Tibial nerve (tissue), 4 donors: ENCODE data around the gene ATP11C. TPM values are rescaled to one million over a fixed set of nuclear protein-coding genes. Genes with fewer than 3 reads are reported as not detected.

Source experiments
- DNase-seq, 2 donors: peaks; one replicate each; pipeline ENCODE4 v3.0.0-alpha.2; 2019; ENCODE audit warnings: low spot score in 2 of 2
- H3K27ac ChIP-seq, 4 donors: fragments of 200-600 bp; sonication (generic) in 3 of 4; one replicate each; pipeline ENCODE4 v1.5.1; 2017 to 2019; ENCODE audit warnings: mild to moderate bottlenecking in 1 of 4
- H3K27me3 ChIP-seq, 2 donors: fragments of 200-600 bp; sonication (generic) in 1 of 2; one replicate each; pipeline versions ENCODE4 v1.5.1 to v1.6.0; 2017 to 2019
- H3K36me3 ChIP-seq, 3 donors: fragments of 200-600 bp; sonication (generic); one replicate each; pipeline ENCODE4 v1.5.1; 2018 to 2019
- H3K4me1 ChIP-seq, 4 donors: fragments of 200-600 bp; sonication (generic) in 3 of 4; one replicate each; pipeline ENCODE4 v1.5.1; 2017 to 2019
- H3K4me3 ChIP-seq, 4 donors: fragments of 200-600 bp; sonication (generic) in 3 of 4; one replicate each; pipeline ENCODE4 v1.5.1; 2017 to 2019; ENCODE audit warnings: mild to moderate bottlenecking in 1 of 4, moderate library complexity in 1 of 4
- H3K9me3 ChIP-seq, 4 donors: fragments of 200-600 bp; sonication (generic) in 3 of 4; one replicate each; pipeline ENCODE4 v1.5.1; 2017 to 2019
- EP300 ChIP-seq, 2 donors: sonication (generic); formaldehyde crosslinking; IDR thresholded peaks; one replicate each; pipeline ENCODE4 v1.6.1; 2017; ENCODE audit warnings: antibody characterized with exemption in 2 of 2, mild to moderate bottlenecking in 1 of 2
- POLR2A ChIP-seq, 2 donors: fragments of 450-650 bp; IDR thresholded peaks; one replicate each; pipeline ENCODE4 v1.6.1; 2017; ENCODE audit warnings: antibody characterized with exemption in 2 of 2, mild to moderate bottlenecking in 2 of 2, moderate library complexity in 2 of 2
- WGBS, 2 donors: methylation state at CpG; one replicate each; pipeline ENCODE4 v1.1.5; 2018; 5-methylcytosine and 5-hydroxymethylcytosine counted together
- total RNA-seq, 4 donors: library from RNA; depleted of rRNA; stranded (reverse); fragments of >200 nt; gene quantifications; one replicate each; pipeline ENCODE4 v1.1.0, GENCODE V29; 2016
- TF ChIP-seq, protein P1 (sequence below), 5 experiments: fragments of 200-600 bp in 3 of 5; fragments of 450-650 bp in 2 of 5; sonication (generic) in 3 of 5; IDR thresholded peaks; one replicate each; pipeline ENCODE4 v1.5.1; 2016 to 2019; ENCODE audit warnings: antibody characterized with exemption in 5 of 5, mild to moderate bottlenecking in 3 of 5, moderate library complexity in 2 of 5

Gene ATP11C
- total RNA-seq, 4 donors from 2014 or later, result 24.1 to 37.8 (median 32.9) TPM

DNA sequence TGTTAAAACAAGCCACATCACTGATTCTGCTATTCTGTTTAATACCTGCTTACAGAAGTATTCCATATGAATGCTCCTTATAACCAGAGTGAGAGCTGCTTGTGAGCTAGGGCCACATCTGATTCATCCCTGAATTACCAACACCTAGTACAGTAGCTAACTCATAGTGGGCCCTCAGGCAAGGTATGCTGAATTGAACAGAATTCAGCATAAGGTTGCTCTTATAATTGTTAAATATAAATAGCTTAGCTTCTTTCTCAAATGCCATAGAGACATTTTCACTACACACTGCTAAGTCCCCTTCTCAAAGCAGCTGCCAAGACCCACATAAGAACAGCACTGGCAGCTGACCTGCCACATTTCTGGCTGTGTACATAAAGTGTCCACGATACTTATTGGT lies 197.9 kb downstream of the ATP11C start:
- Histone ChIP-seq H3K9me3 (no peaks in the 10 kb centered on the region), H3K36me3 (no peaks in the 10 kb centered on the region), H3K4me1 (no peaks in the 10 kb centered on the region), H3K4me3 (no peak overlapping the region), H3K27ac (no peak overlapping the region), H3K27me3 (no peaks in the 10 kb centered on the region)
- no peak for DNase-seq
- WGBS, 2 donors, result 89% methylated on average over 1 of the region's 1 CpG; no CpG with 5 or more reads in 1 of the 2 donors
- no peak for TF ChIP-seq EP300 (IDR thresholded peaks at IDR 0.05)
- TF ChIP-seq POLR2A (IDR thresholded peaks at IDR 0.05), result no peak
- TF ChIP-seq, protein P1, sequence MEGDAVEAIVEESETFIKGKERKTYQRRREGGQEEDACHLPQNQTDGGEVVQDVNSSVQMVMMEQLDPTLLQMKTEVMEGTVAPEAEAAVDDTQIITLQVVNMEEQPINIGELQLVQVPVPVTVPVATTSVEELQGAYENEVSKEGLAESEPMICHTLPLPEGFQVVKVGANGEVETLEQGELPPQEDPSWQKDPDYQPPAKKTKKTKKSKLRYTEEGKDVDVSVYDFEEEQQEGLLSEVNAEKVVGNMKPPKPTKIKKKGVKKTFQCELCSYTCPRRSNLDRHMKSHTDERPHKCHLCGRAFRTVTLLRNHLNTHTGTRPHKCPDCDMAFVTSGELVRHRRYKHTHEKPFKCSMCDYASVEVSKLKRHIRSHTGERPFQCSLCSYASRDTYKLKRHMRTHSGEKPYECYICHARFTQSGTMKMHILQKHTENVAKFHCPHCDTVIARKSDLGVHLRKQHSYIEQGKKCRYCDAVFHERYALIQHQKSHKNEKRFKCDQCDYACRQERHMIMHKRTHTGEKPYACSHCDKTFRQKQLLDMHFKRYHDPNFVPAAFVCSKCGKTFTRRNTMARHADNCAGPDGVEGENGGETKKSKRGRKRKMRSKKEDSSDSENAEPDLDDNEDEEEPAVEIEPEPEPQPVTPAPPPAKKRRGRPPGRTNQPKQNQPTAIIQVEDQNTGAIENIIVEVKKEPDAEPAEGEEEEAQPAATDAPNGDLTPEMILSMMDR (IDR thresholded peaks at IDR 0.05), result no peak

DNA sequence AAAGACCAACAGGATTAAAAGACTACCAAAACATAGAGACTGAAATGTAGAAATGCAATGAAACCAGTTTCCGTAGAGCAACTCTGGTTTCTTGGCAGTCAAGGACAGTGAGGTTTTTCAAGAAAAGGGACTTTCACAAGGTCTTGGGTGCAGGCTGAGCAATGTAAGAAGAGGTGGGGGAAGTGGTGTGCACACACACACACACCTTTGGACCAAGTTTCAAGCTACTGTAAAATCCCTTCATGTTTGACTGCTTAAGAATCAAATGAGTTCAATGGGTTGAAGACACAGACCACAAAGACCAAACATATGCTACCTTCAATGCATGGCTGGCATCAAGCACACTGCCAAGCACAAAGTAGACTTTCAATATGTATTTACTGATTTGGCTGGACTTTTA lies 207.1 kb downstream of the ATP11C start:
- no peak overlapping the region for H3K27ac ChIP-seq
- no peaks in the 10 kb centered on the region for H3K36me3 ChIP-seq
- no peak overlapping the region for H3K4me3 ChIP-seq
- H3K4me1 ChIP-seq, result no peaks in the 10 kb centered on the region
- DNase-seq, result no peak
- TF ChIP-seq, protein P1 (IDR thresholded peaks at IDR 0.05), result no peak
- TF ChIP-seq POLR2A (IDR thresholded peaks at IDR 0.05) (no peak), EP300 (IDR thresholded peaks at IDR 0.05) (no peak)
- H3K9me3 ChIP-seq, result no peaks in the 10 kb centered on the region
- no peaks in the 10 kb centered on the region for H3K27me3 ChIP-seq
- WGBS, 2 donors, result 90 to 95% methylated on average over 1 of the region's 1 CpG

DNA sequence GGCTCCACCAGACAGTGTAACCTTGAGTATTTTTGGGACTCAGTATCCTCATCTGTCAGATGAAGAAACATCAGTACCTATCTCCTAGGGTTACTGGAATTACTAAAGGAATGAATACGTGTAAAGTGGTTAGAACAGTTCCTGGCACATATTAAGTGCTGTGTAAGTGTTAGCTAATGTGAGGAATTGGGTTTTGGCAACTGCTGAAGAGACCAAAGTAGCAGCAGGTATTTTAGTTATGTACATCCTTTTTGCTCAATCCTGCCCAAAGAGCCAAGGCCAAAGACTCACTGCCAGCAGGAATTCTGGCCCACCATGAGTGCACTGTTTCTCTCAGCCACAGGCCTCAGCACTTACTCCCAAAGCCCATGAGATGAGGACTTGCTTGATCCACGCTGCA lies 208.2 kb downstream of the ATP11C start:
- TF ChIP-seq, protein P1 (IDR thresholded peaks at IDR 0.05), result no peak
- TF ChIP-seq POLR2A (IDR thresholded peaks at IDR 0.05) (no peak), EP300 (IDR thresholded peaks at IDR 0.05) (no peak)

DNA sequence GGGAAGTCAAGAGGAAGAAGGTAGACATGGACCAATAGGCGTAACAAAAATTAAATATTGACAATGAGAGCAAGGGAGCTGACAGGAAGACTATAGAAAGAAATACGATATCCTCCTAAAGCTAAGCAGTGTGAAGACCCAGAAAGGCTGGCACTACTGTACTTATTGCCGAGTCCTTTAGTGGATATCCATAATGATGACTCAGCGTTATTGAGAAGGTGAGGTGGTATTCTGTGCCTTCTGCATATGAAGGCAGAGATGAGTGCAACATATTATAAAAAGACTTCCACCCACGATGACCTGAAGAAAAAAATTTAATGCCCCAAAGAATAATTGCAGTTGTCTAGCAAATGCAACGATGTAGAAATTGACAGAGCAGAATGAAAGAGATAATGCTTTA lies 211.9 kb downstream of the ATP11C start:
- DNase-seq, result no peak
- Histone ChIP-seq H3K4me3 (no peak overlapping the region), H3K36me3 (no peaks in the 10 kb centered on the region), H3K9me3 (no peaks in the 10 kb centered on the region), H3K27me3 (no peaks in the 10 kb centered on the region), H3K4me1 (no peaks in the 10 kb centered on the region), H3K27ac (no peak overlapping the region)
- TF ChIP-seq POLR2A (IDR thresholded peaks at IDR 0.05) (no peak), EP300 (IDR thresholded peaks at IDR 0.05) (no peak)
- TF ChIP-seq, protein P1 (IDR thresholded peaks at IDR 0.05), result no peak
- whole genome bisulfite sequencing, 2 donors, result 86 to 87% methylated on average over 6 of the region's 6 CpGs

More for the DNA sequence above, 208.2 kb downstream of the ATP11C start:
- Histone ChIP-seq H3K27ac (no peak overlapping the region), H3K9me3 (no peaks in the 10 kb centered on the region), H3K4me3 (no peak overlapping the region), H3K27me3 (no peaks in the 10 kb centered on the region), H3K36me3 (no peaks in the 10 kb centered on the region), H3K4me1 (no peaks in the 10 kb centered on the region)
- DNase-seq, result no peak
- 54 to 94% methylated on average over 2 of the region's 2 CpGs for WGBS, 2 donors

DNA sequence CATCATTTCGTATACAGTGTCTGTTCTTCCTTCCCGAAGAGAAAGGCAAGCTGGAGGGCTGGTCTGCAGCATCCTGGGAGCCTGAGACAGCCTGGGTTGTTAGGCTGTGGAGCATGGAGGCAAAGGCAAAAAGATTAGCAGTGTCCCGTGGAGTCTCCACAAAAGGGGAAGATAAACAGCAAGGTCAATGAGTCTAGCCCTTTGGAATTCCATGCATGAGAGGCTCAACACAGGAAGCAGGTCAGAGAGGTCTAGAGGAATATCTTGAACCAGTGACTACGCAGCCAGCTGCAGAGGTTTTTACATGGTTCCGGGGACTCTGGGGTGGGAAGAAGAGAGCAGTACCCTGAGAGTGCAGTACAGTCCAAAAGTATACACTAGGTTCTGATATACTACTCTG lies 212.7 kb downstream of the ATP11C start:
- no peaks in the 10 kb centered on the region for H3K4me1 ChIP-seq
- 29% methylated on average over 4 to 5 of the region's 5 CpGs for WGBS, 2 donors
- H3K9me3 ChIP-seq, result no peaks in the 10 kb centered on the region
- H3K36me3 ChIP-seq, result no peaks in the 10 kb centered on the region
- H3K4me3 ChIP-seq, result no peak overlapping the region
- H3K27me3 ChIP-seq, result no peaks in the 10 kb centered on the region
- TF ChIP-seq POLR2A (IDR thresholded peaks at IDR 0.05) (no peak), EP300 (IDR thresholded peaks at IDR 0.05) (no peak)
- TF ChIP-seq, protein P1 (IDR thresholded peaks at IDR 0.05), result no peak
- no peak for DNase-seq
- no peak overlapping the region for H3K27ac ChIP-seq
